Activated CD4-positive, alpha-beta T cell treated with anti-CD3 and anti-CD28 coated beads for 4 hours (primary cell): ENCODE results near the gene WDR36.

Source experiments
- DNase-seq, 2 donors: peaks; one replicate each; pipeline ENCODE4 v3.0.0-alpha.2; 2020

Gene WDR36

DNA sequence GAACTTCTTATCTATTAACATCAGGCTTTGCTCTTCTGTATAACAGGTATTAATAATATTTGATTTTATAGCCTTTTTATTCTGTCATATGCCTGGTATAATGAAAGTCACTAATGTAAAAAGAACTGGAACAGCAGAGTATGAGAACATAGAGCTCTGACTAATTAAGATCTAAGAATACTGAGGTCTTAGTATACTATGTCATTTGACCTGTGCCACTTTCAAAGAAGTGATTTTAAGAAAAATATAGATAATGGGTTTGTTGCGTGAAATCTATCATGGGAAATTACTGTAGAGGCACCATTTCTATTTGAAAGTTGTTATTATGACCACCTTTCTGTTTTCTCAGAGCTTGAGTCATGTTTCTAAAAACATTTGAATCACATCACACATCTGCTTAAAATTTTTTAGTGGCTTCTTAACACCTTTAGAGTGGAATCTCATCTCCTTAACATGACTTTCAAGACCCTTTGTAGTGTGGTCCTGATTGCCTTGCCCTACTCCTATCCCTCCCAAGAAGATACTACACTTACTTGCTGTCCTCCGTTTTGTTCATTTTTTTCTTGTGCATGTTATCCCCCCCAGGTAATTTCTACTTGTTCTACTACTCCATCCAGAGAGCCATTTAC lies 14.3 kb downstream of the WDR36 start:
- no peak for DNase-seq

DNA sequence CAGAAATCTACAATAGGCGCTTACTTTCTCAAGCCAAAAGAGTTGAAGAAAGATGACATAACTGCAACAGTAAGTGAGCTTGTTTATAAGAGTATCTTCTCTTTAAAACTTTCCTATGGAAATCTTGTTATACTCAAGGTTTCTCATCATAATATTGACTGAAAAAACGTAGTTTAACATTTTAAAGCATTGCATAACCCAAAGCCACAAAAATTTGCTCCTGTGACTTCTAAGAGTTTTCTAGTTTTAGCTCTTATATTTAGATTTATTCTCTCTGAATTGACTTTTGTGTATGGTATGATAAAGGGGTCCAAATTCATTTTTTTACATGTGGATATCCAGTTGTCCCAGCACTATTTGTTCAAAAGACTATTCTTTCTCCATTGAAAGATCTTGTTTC lies 15.2 kb downstream of the WDR36 start:
- no peak for DNase-seq

DNA sequence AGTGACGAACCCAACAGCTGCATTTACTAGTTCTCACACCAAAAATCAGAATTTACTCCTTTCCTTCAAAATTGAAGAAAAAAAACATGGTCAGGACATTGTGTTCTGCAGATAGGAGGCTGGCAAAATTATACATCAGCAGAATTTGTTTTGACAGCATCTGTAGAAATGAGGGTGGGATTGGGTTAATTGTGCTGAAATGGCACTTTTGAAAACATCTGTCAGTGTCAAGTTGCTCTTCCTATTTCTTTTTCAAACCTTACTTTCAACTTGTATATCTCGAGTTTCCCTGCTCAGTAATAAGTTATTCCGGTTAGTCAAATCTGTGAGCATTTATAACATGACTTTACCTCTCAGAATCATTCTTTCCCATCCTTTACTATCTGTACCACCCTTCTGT lies 19.8 kb downstream of the WDR36 start:
- DNase-seq = no peak

DNA sequence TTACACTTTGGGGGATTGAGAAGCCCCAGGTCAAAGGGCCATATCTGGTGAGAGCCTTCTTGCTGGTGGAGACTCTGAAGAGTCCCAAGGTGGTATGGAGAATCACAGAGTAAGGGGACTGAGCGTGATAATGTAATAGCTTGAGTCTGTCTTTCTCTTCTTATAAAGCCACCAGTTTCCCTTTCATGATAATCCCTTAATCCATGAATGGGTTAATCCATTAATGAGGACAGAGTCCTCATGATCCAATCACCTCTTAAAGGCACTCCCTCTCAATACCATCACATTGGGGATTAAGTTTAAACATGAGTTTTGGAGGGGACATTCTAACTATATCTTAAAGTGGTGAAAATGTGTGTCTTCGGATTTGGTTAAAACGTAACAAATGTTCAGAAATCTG lies 21.5 kb downstream of the WDR36 start:
- no peak for DNase-seq

DNA sequence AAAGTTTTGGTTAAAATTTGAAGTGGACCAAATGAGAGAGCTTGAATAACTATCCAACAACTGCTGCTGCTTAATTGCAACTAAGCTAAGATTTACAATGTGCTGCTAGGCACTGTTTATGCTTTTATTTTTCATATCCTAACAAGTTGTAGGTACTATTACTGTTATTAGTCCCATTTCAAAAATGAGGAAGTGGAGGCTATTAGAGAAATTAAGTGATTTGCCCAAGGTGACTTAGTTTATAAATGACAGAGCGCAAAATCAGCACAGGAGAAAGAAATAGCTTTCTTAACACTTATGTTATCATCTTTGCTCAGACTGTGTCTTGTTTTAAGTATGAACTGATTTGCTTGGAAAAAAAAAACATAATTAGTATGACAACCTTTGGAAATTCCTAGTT lies 23.1 kb downstream of the WDR36 start:
- DNase-seq = no peak

DNA sequence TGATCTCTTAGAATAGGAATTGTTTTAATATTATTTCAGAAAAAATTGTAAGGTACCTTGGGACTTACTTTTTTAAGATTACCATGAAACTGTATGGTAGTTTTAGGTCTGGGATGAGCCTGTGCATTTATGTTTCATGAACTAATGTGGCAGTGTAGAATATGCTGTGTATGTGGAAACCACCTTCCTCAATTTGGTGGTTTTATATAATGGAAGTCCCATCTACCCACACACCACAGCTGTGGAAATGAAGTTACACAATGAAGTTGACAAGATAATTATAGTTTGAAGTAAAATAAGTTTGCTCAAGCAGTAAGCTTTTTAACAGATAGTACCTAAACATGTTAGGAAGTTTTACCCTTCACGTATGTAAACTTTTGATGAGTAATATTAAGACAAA lies 24.4 kb downstream of the WDR36 start:
- no peak for DNase-seq

DNA sequence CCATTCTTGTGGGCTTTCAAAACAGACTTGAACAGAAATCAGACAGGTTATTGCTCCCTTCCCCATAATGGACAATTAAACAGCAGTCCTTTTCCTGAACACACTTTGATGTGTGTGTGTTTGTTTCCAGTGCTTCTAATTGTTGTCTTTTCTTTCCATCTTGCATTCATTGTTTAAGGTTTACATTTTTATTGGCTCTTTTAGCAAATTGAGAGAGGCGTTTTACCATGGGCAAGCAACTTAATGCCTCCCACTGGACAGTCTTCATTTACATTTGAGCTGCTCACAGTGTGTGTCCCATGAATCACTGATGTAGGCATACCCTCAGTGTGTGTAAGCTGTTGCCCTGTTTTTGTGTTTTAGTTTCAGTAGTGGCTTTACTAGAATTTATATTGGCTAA lies 25.0 kb downstream of the WDR36 start:
- no peak for DNase-seq

DNA sequence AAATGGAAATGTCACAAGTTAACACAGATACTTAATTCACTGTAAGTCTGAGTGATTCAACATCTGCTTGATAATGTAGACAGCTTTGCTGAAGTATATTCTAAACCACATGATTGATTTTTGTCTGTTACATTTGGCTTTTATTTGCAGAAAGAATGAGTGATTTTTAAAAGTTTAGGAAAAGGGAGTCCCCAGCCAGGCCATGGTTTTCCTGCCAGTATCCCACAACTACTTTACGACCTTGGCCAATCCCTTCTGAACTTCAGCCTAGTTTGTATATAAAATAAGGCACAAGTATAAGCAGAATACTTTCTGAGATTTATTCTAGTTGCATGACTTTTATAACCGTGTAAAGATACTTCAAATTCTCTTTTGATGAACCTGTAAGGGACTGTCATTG lies 27.1 kb downstream of the WDR36 start:
- no peak for DNase-seq

DNA sequence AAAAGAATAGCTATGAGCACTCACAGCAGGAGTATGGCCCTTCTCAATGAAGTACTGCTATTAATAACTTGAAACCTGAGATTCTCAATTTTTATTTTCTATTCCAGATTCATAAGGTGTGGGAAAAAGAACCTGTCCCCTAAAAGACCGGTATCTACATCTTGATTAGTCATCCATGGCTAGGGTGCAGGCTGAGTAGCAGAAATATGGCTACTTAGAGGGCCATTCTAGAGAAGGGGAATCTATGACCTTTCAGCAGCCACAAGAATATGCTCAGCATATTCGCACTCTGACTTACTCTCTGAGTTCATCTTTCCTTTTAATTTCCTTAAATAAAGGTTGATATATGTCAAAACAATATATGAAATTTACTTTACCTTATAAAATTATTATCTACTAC lies 27.7 kb downstream of the WDR36 start:
- no peak for DNase-seq

DNA sequence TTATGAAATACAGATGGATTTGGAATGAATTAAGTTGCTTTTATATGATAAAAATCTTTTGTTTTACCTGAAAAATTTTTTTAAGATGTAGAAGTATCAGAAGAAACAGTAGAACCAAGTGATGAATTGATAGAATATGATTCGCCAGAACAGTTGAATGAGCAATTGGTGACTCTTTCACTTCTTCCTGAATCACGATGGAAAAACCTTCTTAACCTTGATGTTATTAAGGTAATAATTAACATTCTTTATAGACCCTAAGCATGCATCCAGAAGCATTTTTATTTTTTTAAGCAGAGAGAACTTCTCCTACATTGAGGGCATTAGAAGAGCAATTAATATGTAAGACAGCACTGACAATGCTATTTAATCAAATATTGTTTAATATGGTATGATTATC lies 28.8 kb downstream of the WDR36 start:
- DNase-seq = no peak

DNA sequence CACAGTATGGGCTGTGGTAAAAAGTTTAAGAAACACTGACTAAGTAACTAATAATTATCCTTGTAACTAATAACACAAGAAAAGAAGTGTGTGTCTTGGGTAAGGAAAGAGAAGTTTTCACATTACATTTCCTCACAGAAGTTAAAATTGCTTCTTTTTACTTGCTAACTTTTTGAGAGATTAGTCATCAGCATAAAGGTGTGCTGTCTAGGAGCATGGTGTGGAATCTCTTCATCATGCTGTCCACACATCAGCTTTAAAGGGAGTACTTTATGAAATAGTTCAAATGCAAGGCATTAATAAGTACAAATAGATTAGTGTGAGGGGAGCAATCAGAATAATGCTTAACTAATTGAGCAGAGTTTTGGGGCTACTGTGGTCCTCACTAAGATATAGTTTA lies 29.8 kb downstream of the WDR36 start:
- DNase-seq = no peak

DNA sequence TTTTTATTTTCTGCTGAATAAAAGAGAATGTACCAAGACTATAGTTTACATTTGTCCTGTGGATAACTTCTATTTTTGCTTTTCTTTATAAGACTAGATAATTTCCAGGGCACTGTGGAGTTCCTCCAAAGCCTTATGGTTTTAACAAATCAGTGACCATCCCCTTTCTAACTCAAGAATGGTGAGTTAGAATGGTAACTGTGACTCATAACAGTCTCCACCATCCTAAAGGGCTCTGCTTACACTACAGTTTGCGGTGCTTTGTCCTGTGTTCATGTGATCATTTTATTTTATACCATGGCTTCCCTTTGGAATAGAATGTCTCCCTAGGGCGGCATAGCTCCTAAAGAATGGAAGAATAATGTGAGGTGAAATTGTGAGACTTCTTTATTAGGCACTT lies 30.2 kb downstream of the WDR36 start:
- no peak for DNase-seq

DNA sequence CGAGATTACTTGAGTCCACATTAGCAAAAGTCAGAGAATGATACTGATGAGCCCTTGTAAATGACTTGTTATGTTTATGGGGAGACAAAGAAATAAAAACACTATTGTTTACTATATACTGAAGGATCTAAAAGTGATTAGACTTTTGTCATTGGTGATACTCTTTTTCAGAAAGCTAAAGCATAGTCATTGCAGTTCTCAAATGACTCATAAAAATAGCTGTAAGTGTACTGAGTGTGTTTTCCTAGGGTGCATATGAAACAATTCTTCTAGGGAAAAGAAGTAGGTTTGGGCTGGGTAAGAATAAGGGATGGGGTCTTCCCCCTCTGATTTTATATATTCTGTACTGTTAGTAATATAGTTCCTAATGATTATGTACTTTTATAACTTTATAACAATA lies 32.6 kb downstream of the WDR36 start:
- no peak for DNase-seq

DNA sequence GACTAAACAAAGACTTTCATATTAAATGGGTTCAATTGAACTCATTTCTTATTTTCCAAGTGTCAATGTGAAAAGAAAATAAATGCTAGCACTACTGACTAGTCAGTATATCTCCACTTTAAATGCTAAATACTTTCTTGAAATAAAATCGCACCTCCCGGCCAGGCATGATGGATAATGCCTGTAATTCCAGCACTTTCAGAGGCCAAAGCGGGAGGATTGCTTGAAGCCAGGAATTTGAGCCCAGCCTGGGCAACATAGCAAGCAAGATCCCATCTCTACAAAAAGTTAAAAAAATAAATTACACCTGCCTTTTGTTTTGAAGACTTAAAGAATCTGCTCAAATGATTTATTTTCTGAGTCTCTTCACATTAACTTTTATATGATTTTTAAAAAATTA lies 34.7 kb downstream of the WDR36 start:
- no peak for DNase-seq

DNA sequence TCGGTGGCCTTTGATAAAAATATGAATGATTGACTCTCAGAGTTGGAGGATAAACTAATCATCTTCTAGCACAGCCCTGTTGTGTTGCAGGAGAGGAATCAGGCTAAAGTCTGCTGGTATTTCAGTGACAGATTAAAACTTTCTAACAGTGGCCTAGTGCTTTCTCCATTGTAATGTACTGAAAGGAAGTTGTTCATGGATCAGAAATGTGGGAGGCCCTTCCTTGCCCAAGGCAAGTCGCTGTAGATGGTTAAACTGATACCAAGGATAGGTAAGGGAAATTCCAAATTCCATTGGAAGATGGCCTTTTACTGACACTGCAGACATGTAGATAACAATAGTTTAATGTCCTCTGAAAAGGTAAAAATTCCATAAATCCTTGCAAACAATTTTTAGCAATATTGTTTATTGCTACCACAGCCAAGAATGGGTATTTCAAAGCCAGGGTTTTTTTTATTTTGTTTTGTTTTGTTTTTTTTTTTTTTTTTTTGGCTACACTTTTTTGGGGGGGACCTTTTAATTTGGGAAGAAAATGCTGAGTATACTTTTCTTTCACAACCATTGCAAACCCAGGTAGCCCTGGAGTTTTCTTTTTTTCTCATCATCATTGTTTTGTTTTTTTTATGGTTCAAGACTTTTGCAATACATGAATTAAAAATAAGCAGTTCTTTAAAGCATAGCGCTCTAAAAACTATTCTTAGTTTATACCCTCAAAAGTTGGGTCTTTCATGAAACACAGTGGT lies 35.5 kb downstream of the WDR36 start:
- DNase-seq = no peak

DNA sequence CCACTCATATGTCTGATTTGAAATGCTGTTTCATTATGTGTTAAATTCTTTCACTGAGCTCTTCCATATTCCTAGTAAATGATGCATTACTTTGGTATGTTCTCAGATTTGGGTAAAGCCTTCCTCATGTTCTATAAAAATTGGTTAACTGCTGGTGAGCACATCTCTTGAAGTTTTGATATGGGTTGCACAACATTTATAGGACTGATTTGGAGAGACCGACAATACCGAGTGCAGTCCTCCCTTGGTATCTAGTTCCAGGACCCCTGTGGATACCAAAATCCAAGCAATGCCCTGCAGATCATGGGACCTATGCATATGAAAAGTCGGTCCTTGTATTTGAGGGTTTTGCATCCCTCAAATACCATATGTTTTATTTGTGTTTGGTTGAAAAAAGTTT lies 37.8 kb downstream of the WDR36 start:
- no peak for DNase-seq

DNA sequence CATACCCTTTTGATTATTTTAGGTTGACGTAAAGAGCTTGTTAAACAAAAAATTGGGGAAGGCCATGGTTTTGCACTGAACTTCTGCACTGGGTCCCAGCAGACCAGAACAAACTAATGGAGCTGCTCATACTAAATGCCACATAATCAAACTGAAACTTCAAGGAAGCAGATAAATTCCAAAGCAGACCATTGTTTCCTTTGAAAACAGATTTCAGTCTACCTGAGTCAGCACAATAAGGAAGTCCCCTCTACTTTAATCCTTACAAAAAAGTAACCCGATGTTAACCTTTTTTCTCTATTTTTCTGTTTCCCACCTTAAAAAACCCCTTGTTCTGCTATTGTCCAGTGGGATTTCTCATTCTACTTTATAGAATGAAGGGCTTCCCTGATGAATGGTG lies 39.2 kb downstream of the WDR36 start:
- no peak for DNase-seq

DNA sequence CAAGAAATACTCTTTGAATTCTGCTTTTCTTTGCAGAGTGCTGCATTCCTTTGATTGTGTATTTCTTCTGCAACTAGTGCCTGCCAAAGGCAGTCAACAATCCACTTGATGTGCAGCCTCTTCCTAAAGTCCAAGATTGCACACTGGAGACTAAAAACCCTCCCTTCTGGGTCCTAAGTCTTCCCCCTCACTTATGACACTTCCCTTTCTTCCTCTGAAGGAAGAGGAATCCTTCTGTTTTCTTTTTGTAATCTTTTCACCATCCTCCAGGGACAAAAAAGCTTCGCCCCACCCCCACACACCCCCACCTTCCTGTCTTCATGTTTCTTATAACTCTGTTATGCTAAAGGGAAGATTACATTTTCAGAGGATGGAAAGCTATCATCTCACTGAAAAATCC lies 39.9 kb downstream of the WDR36 start:
- DNase-seq = no peak

DNA sequence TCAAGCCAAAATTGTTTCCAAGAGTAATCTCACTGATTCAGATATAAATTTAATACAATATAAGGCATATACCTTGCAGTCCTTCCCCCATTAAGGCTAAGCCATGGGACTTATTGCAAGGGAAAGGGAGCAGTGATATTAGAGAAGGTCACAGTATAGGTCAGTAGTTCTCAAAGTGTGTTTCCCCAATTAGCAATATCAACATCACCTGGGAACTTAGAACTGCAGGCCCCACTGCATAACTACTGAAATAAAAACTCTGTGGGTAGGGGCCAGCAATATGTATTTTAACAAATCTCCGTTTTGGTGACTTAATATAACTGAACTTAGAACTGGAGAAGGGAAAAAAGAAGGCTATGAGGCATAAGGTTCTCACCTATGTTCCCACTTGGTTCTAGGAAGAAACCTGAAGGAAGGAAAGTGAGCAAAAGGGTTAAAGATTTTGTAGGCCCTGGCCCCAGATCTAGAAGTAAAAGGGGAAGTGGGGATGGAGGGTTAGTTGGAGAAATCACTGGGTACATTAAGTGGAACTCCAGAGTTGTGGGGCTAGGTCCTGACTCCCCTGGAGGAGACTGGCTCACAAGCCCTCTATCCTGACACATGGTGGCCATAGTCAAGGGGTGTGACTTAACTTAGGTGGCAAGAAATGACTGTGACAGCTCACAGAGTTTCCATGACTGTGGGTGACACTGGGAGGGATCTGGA lies 40.7 kb downstream of the WDR36 start:
- no peak for DNase-seq

DNA sequence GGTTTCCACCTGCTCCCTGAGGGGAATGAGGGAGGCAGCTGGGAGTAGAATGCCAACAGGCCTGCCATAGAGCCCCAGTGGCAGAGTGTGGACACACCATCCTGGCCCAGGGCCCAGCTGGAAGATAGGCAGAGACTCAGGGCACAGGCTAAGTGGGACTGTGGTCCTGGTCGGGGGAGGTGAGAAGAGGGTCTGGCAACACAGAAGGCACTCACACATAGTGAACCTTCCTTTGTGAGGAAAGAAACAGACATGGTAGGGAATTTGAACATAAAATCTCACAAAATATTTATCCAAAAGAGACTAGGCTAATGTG lies 41.2 kb downstream of the WDR36 start:
- DNase-seq = no peak

DNA sequence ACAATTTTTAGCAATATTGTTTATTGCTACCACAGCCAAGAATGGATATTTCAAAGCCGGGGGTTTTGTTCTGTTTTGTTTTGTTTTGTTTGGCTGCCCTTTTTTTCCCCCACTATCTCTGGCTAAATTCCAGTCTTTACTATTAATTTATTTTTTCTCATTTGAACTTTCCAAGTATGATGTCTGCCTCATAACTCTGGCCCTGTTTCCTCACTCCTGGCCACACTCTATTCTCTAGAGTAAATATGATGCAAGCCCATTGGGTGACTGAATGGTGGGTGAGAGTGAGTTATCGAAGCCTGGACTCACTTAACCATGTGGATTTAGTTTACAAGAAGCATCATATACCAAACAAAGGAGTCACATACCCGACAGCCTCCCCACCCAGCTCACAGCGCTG lies 41.9 kb downstream of the WDR36 start:
- DNase-seq = no peak

DNA sequence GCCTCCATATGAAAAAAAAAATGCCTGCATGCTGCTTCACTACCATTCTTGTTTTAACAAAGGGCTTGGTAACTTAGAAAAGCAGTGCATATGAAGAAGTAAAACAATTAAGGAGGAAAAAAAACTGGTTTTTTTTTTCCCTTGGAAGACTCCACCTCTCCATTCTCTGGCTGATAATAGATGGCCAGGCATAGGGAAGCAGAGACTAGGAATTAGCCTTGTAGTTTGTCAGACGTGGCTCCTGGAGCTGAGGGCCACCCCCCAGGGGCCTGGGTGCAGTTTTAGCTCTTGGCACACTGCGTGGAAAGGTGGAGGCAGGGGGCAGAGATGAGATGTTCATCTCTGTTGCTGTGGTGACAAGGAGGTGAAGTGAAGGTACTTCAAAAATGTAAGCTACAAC lies 42.7 kb downstream of the WDR36 start:
- no peak for DNase-seq

DNA sequence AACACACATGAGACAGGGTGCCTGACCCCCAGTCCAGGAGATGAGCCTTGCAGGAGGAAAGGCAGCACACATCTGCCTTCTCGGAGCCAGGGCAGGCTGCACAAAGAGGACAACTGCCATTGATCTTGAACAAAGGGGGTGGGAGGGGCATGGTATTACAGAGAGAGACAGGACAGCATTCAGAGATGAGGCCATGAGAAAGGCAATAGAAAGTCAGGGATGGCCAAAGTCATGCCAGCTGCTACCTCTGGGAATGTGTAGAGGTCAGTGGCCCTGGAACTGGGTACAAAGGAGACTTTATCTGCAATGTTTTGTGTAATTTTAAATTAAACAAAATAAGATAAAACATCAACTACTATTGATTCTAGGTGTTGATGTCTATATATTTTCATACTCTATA lies 43.2 kb downstream of the WDR36 start:
- DNase-seq = no peak

DNA sequence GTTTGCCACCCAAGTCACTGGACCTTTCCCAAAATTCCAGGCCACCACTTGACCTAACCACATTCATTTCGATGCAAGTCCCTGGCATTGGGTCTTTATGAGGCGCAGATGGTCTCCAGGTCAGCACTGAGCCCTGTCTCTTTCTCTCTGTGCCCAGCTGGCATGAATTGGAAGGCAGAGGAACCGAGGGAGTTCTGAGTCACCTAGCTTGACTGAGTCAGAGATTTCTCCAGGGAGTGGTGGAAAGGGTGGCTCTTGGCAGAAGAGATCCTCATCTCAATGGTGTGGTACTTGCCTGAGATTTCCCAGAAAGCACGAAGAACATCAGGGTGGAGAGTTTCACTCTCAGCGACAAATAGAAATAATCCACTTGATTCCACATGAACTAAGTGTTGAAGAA lies 43.8 kb downstream of the WDR36 start:
- no peak for DNase-seq

DNA sequence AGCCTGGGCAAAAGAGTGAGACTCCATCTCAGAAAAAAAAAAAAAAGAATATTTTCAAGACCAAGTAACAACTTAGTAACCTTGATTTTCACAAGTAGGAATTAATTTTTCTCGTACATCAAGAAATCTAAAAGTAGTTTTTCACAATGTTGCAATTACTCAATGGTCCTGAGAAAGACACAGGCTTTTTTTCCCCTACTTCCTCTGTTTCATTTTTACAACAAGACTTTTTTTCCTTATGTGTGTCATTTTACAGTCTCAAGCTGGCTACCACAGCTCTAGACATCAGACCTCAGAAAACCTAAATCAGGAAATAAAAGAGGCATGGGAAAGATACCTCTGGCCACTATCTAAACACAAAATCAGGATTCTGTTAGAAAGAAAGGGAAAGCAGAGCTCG lies 45.9 kb downstream of the WDR36 start:
- DNase-seq = no peak
